Measurements from ENCODE around the gene DLD.
A peak's percentile ranks its signal among the peaks of the same experiment; 100 is the strongest.
"Not testable (repeated sequence)": the region's sequence is repeated elsewhere in the genome, so short reads cannot be mapped to it uniquely, and the experiment has no call there.

The DLD gene

GRCh38 chr7:107890962-107891635, at the start of gene DLD:
Gene DLD, plus strand, starts transcription at chr7:107891183. Its CDS starts 68 bp downstream, at chr7:107891251.
- DNase-seq: peak; percentile 25

- no peak for DNase-seq
Measured at GRCh38 chr7:107842213-107842612, 48.8 kb upstream of the DLD start.

- no peak for DNase-seq
Measured at GRCh38 chr7:107843184-107843583, 47.8 kb upstream of the DLD start.

GRCh38 chr7:107846324-107846723, 44.7 kb upstream of the DLD start:
- DNase-seq: no peak

GRCh38 chr7:107847168-107847835, 43.7 kb upstream of the DLD start:
- DNase-seq: no peak

GRCh38 chr7:107847836-107848175, 43.2 kb upstream of the DLD start:
- not testable (repeated sequence) for DNase-seq

GRCh38 chr7:107848211-107848610, 42.8 kb upstream of the DLD start:
- not testable (repeated sequence) for DNase-seq

GRCh38 chr7:107850216-107850615, 40.8 kb upstream of the DLD start:
- DNase-seq: no peak

GRCh38 chr7:107850643-107851042, 40.3 kb upstream of the DLD start:
- no peak for DNase-seq

GRCh38 chr7:107854454-107854853, 36.5 kb upstream of the DLD start:
- DNase-seq: no peak

GRCh38 chr7:107854989-107855388, 36.0 kb upstream of the DLD start:
- DNase-seq: no peak

GRCh38 chr7:107856806-107857540, 34.0 kb upstream of the DLD start:
- DNase-seq: no peak

- no peak for DNase-seq
Measured at GRCh38 chr7:107857541-107857912, 33.5 kb upstream of the DLD start.

GRCh38 chr7:107858280-107858679, 32.7 kb upstream of the DLD start:
- DNase-seq: no peak

GRCh38 chr7:107860279-107860961, 30.6 kb upstream of the DLD start:
- DNase-seq: no peak

GRCh38 chr7:107860981-107861652, 29.9 kb upstream of the DLD start:
- no peak for DNase-seq

GRCh38 chr7:107865956-107866775, 24.8 kb upstream of the DLD start:
- no peak for DNase-seq

GRCh38 chr7:107867858-107868466, 23.0 kb upstream of the DLD start:
- no peak for DNase-seq

- no peak for DNase-seq
Measured at GRCh38 chr7:107870427-107871000, 20.5 kb upstream of the DLD start.

- no peak for DNase-seq
Measured at GRCh38 chr7:107874111-107874510, 16.9 kb upstream of the DLD start.

Data from NCI-H1436 treated with DMSO at 0.1 percent for 48 hours (cell line).